Measurements from ENCODE around the gene LYVE1.

DNA sequence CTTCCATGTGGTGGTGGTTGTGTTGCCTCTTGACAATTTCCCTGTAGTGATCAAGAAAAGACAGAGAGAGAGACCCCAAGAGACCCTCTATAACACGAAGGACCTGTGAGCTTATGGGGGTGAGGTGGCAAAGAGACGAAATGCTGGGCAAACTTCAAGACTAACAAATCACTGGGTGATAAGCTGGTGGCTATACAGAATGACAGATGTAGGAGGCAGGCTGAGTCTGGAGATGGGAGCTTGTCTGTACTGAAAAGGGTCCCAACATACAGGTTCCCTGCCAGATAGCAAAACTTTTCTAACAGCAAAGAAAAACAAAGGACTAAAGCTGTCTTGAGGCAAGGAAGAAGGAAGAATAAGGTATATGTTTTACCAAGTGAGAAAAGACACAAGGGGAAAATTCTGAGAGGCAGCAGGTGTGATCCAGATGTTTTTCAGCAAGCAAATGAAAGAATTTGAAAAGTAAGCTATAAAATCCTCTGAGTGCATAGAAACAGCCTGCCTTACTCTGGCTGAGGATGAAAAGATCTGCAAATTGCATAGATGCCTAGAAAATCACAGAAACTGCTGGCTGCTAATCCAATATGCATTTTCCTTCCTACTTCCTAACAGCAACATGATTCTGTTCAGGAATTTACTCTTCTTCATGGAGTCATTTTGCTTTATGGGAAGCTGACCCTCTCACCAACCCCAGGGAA is 21.9 kb upstream of the LYVE1 start:
- no peak for TF ChIP-seq EGR1 (IDR thresholded peaks at IDR 0.05)
- TF ChIP-seq, protein P1, sequence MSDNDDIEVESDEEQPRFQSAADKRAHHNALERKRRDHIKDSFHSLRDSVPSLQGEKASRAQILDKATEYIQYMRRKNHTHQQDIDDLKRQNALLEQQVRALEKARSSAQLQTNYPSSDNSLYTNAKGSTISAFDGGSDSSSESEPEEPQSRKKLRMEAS (IDR thresholded peaks at IDR 0.05) = no peak
- TF ChIP-seq TAF1 (IDR thresholded peaks at IDR 0.05; ENCODE audit: low read depth) = no peak
- TF ChIP-seq YY1 (IDR thresholded peaks at IDR 0.05; ENCODE audit: low read depth) = no peak
- TF ChIP-seq, protein P2, sequence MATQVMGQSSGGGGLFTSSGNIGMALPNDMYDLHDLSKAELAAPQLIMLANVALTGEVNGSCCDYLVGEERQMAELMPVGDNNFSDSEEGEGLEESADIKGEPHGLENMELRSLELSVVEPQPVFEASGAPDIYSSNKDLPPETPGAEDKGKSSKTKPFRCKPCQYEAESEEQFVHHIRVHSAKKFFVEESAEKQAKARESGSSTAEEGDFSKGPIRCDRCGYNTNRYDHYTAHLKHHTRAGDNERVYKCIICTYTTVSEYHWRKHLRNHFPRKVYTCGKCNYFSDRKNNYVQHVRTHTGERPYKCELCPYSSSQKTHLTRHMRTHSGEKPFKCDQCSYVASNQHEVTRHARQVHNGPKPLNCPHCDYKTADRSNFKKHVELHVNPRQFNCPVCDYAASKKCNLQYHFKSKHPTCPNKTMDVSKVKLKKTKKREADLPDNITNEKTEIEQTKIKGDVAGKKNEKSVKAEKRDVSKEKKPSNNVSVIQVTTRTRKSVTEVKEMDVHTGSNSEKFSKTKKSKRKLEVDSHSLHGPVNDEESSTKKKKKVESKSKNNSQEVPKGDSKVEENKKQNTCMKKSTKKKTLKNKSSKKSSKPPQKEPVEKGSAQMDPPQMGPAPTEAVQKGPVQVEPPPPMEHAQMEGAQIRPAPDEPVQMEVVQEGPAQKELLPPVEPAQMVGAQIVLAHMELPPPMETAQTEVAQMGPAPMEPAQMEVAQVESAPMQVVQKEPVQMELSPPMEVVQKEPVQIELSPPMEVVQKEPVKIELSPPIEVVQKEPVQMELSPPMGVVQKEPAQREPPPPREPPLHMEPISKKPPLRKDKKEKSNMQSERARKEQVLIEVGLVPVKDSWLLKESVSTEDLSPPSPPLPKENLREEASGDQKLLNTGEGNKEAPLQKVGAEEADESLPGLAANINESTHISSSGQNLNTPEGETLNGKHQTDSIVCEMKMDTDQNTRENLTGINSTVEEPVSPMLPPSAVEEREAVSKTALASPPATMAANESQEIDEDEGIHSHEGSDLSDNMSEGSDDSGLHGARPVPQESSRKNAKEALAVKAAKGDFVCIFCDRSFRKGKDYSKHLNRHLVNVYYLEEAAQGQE (IDR thresholded peaks at IDR 0.05; ENCODE audit: low read depth) = no peak
- no peak for TF ChIP-seq RAD21 (IDR thresholded peaks at IDR 0.05; ENCODE audit: low read depth)
- TF ChIP-seq EP300 (IDR thresholded peaks at IDR 0.05; ENCODE audit: borderline replicate concordance) = no peak
- no peak for TF ChIP-seq NFIC (IDR thresholded peaks at IDR 0.05)

All from Ishikawa (cell line).